ENCODE results near the gene PTPRN2. TPM values are rescaled to one million over a fixed set of nuclear protein-coding genes. Genes with fewer than 3 reads are reported as not detected.

PTPRN2 gene
- total RNA-seq, 1 experiment from 2014 or later = 0.11 TPM

- ChIA-PET CTCF (no interaction called here), POLR2A (ENCODE audit: low non-redundant PET) (interaction anchor here (0.6 kb wide), 1 partner anchor 458 kb away, joined by 8 read pairs; no protein-coding TSS in a partner anchor)
- no TSS peak for BruUV-seq (replicated peaks)
- no peak for DNase-seq (ENCODE audit: low spot score)
- intact Hi-C loops (cut with micrococcal nuclease; ENCODE audit: unreplicated experiment) = no loop called here
- Histone ChIP-seq H3K27ac (ENCODE audit: low read depth, low read length, poor library complexity, severe bottlenecking) (no peak overlapping the region), H3K4me1 (ENCODE audit: insufficient read depth, low read length, poor library complexity, severe bottlenecking) (no peaks in the 10 kb centered on the region), H3K27me3 (replicated peaks; ENCODE audit: insufficient read depth, low read depth, low read length, poor library complexity) (peaks cover 3% of the 10 kb centered on the region), H3K4me3 (ENCODE audit: low read depth, low read length, poor library complexity, severe bottlenecking) (no peak overlapping the region), H3K9me3 (ENCODE audit: low read depth, low read length, poor library complexity, severe bottlenecking) (peaks cover 4% of the 10 kb centered on the region), H3K36me3 (ENCODE audit: insufficient read depth, low read length, poor library complexity, severe bottlenecking) (no peaks in the 10 kb centered on the region)
- no peak for TF ChIP-seq EZH2 (IDR thresholded peaks at IDR 0.05; ENCODE audit: borderline replicate concordance, low read depth, low read length, poor library complexity, severe bottlenecking)
- no peak for TF ChIP-seq CTCF (conservative IDR thresholded peaks at IDR 0.05; ENCODE audit: low read depth, low read length)
These were observed 585.0 kb downstream of the PTPRN2 start for GRCh38 chr7:158002486-158003080.

- no peak overlapping the region for H3K4me3 ChIP-seq (ENCODE audit: low read depth, low read length, poor library complexity, severe bottlenecking)
- no peaks in the 10 kb centered on the region for H3K4me1 ChIP-seq (ENCODE audit: insufficient read depth, low read length, poor library complexity, severe bottlenecking)
- no peaks in the 10 kb centered on the region for H3K36me3 ChIP-seq (ENCODE audit: insufficient read depth, low read length, poor library complexity, severe bottlenecking)
- no TSS peak for BruUV-seq (replicated peaks)
- CTCF ChIA-PET = no interaction called here
- intact Hi-C loops (cut with micrococcal nuclease; ENCODE audit: unreplicated experiment) = no loop called here
- H3K27ac ChIP-seq (ENCODE audit: low read depth, low read length, poor library complexity, severe bottlenecking) = no peak overlapping the region
- TF ChIP-seq EZH2 (IDR thresholded peaks at IDR 0.05; ENCODE audit: borderline replicate concordance, low read depth, low read length, poor library complexity, severe bottlenecking) (no peak), CTCF (conservative IDR thresholded peaks at IDR 0.05; ENCODE audit: low read depth, low read length) (no peak)
- H3K9me3 ChIP-seq (ENCODE audit: low read depth, low read length, poor library complexity, severe bottlenecking) = peaks cover 4% of the 10 kb centered on the region
- POLR2A ChIA-PET (ENCODE audit: low non-redundant PET) = interaction anchor here (0.6 kb wide), 1 partner anchor 459 kb away, joined by 8 read pairs; no protein-coding TSS in a partner anchor
- H3K27me3 ChIP-seq (replicated peaks; ENCODE audit: insufficient read depth, low read depth, low read length, poor library complexity) = peaks cover 3% of the 10 kb centered on the region
- no peak for DNase-seq (ENCODE audit: low spot score)
These were observed 585.9 kb downstream of the PTPRN2 start for GRCh38 chr7:158001621-158002320.

GRCh38 chr7:158001003-158001402 lies 586.6 kb downstream of the PTPRN2 start:
- POLR2A ChIA-PET (ENCODE audit: low non-redundant PET) = no interaction called here
- Histone ChIP-seq H3K27ac (ENCODE audit: low read depth, low read length, poor library complexity, severe bottlenecking) (no peak overlapping the region), H3K4me3 (ENCODE audit: low read depth, low read length, poor library complexity, severe bottlenecking) (no peak overlapping the region), H3K27me3 (replicated peaks; ENCODE audit: insufficient read depth, low read depth, low read length, poor library complexity) (peaks cover 3% of the 10 kb centered on the region), H3K9me3 (ENCODE audit: low read depth, low read length, poor library complexity, severe bottlenecking) (peaks cover 2% of the 10 kb centered on the region), H3K36me3 (ENCODE audit: insufficient read depth, low read length, poor library complexity, severe bottlenecking) (no peaks in the 10 kb centered on the region), H3K4me1 (ENCODE audit: insufficient read depth, low read length, poor library complexity, severe bottlenecking) (no peaks in the 10 kb centered on the region)
- CTCF ChIA-PET = no interaction called here
- intact Hi-C loops (cut with micrococcal nuclease; ENCODE audit: unreplicated experiment) = no loop called here
- BruUV-seq (replicated peaks) = no TSS peak
- no peak for DNase-seq (ENCODE audit: low spot score)
- no peak for TF ChIP-seq EZH2 (IDR thresholded peaks at IDR 0.05; ENCODE audit: borderline replicate concordance, low read depth, low read length, poor library complexity, severe bottlenecking)
- TF ChIP-seq CTCF (conservative IDR thresholded peaks at IDR 0.05; ENCODE audit: low read depth, low read length) = no peak

All from A673 (cell line).